ENCODE results near the gene ELL. TPM values are rescaled to one million over a fixed set of nuclear protein-coding genes. Genes with fewer than 3 reads are reported as not detected.

The ELL gene
- total RNA-seq, 1 donor from 2014 or later = 7.9 TPM

GRCh38 chr19:18474366-18474887 is 47.4 kb downstream of the ELL start:
- TF ChIP-seq CTCF (IDR thresholded peaks at IDR 0.05; ENCODE audit: borderline replicate concordance) = no peak
- no peaks in the 10 kb centered on the region for H3K9me3 ChIP-seq (replicated peaks)
- H3K27me3 ChIP-seq (ENCODE audit: low read depth) = no peaks in the 10 kb centered on the region
- intact Hi-C loops (cut with micrococcal nuclease) = no loop called here
- DNase-seq = no peak
- no peak overlapping the region for H3K4me3 ChIP-seq
- peak overlapping the region; percentile 25 for H3K27ac ChIP-seq (replicated peaks)
- peaks cover 16% of the 10 kb centered on the region for H3K36me3 ChIP-seq
- H3K4me1 ChIP-seq = peaks cover 81% of the 10 kb centered on the region

- no peak for DNase-seq
Measured at GRCh38 chr19:18473706-18474087, 48.2 kb downstream of the ELL start.

GRCh38 chr19:18473003-18473705 is 48.7 kb downstream of the ELL start:
- Histone ChIP-seq H3K4me3 (no peak overlapping the region), H3K9me3 (replicated peaks) (no peaks in the 10 kb centered on the region), H3K36me3 (peaks cover 16% of the 10 kb centered on the region), H3K4me1 (peaks cover 81% of the 10 kb centered on the region), H3K27me3 (ENCODE audit: low read depth) (no peaks in the 10 kb centered on the region), H3K27ac (replicated peaks) (peak overlapping the region; percentile 25)
- intact Hi-C loops (cut with micrococcal nuclease) = no loop called here
- DNase-seq = no peak
- TF ChIP-seq CTCF (IDR thresholded peaks at IDR 0.05; ENCODE audit: borderline replicate concordance) = no peak

More at GRCh38 chr19:18473706-18474087, 48.2 kb downstream of the ELL start:
- peaks cover 81% of the 10 kb centered on the region for H3K4me1 ChIP-seq
- intact Hi-C loops (cut with micrococcal nuclease) = no loop called here
- H3K9me3 ChIP-seq (replicated peaks) = no peaks in the 10 kb centered on the region
- peaks cover 16% of the 10 kb centered on the region for H3K36me3 ChIP-seq
- H3K27ac ChIP-seq (replicated peaks) = peak overlapping the region; percentile 25
- no peak overlapping the region for H3K4me3 ChIP-seq
- no peak for TF ChIP-seq CTCF (IDR thresholded peaks at IDR 0.05; ENCODE audit: borderline replicate concordance)
- H3K27me3 ChIP-seq (ENCODE audit: low read depth) = no peaks in the 10 kb centered on the region

GRCh38 chr19:18470787-18471186 is 51.1 kb downstream of the ELL start:
- Histone ChIP-seq H3K27ac (replicated peaks) (no peak overlapping the region), H3K9me3 (replicated peaks) (no peaks in the 10 kb centered on the region), H3K4me3 (no peak overlapping the region), H3K4me1 (peaks cover 76% of the 10 kb centered on the region), H3K36me3 (peaks cover 16% of the 10 kb centered on the region), H3K27me3 (ENCODE audit: low read depth) (no peaks in the 10 kb centered on the region)
- no peak for TF ChIP-seq CTCF (IDR thresholded peaks at IDR 0.05; ENCODE audit: borderline replicate concordance)
- no peak for DNase-seq
- intact Hi-C loops (cut with micrococcal nuclease) = no loop called here

- peak overlapping the region; percentile 14 for H3K27ac ChIP-seq (replicated peaks)
- H3K9me3 ChIP-seq (replicated peaks) = no peaks in the 10 kb centered on the region
- peak; percentile 78 for TF ChIP-seq CTCF (IDR thresholded peaks at IDR 0.05; ENCODE audit: borderline replicate concordance)
- H3K4me1 ChIP-seq = peaks cover 76% of the 10 kb centered on the region
- no peaks in the 10 kb centered on the region for H3K27me3 ChIP-seq (ENCODE audit: low read depth)
- no peak overlapping the region for H3K4me3 ChIP-seq
- H3K36me3 ChIP-seq = peaks cover 16% of the 10 kb centered on the region
- intact Hi-C loops (cut with micrococcal nuclease) = loop anchor here (5.0 kb wide), 1 partner anchor 53 kb away; the partner anchor contains the start of gene ELL
- DNase-seq = peak; percentile 69
Measured at GRCh38 chr19:18469069-18469846, 52.6 kb downstream of the ELL start.

All from left ventricle myocardium inferior (tissue), 1 donor.